ENCODE results near the gene MALT1. TPM values are rescaled to one million over a fixed set of nuclear protein-coding genes. Genes with fewer than 3 reads are reported as not detected.

The MALT1 gene
- total RNA-seq, 1 experiment from 2014 or later = 34.0 TPM

- no peak overlapping the region for H3K4me3 ChIP-seq (ENCODE audit: low read depth in 2 of 2, low read length in 2 of 2)
- ChIA-PET POLR2A (no interaction called here), CTCF (no interaction called here)
- BruUV-seq (replicated peaks) = no TSS peak
- DNase-seq (ENCODE audit: low read depth, low spot score) (no peak), ATAC-seq (no peak)
- H3K4me1 ChIP-seq (ENCODE audit: control insufficient read depth, insufficient read depth, low read length) = no peaks in the 10 kb centered on the region
- H3K27me3 ChIP-seq (ENCODE audit: control insufficient read depth, insufficient read depth, low read length) = no peaks in the 10 kb centered on the region
- intact Hi-C loops (cut with micrococcal nuclease; ENCODE audit: unreplicated experiment) (no loop called here), in situ Hi-C loops (cut with HindIII; ENCODE audit: low pct_unique_long_range_greater_than_20kb, low sequenced_read_pairs) (no loop called here)
- H3K9me3 ChIP-seq (ENCODE audit: control insufficient read depth, insufficient read depth, low read depth, low read length) = no peaks in the 10 kb centered on the region
- TF ChIP-seq CTCF (IDR thresholded peaks at IDR 0.05) (no peak), SIN3A (IDR thresholded peaks at IDR 0.05; ENCODE audit: borderline replicate concordance, insufficient read depth, low read depth, low read length) (no peak), REST (IDR thresholded peaks at IDR 0.05; ENCODE audit: insufficient read depth in 1 of 2, low read depth in 2 of 2, low read length in 1 of 2) (no peak), TCF7L2 (IDR thresholded peaks at IDR 0.05; ENCODE audit: low read depth, low read length) (no peak), POLR2AphosphoS5 (IDR thresholded peaks at IDR 0.05; ENCODE audit: low read depth, low read length) (no peak)
- H3K36me3 ChIP-seq (ENCODE audit: control insufficient read depth, insufficient read depth, low read length) = peaks cover 2% of the 10 kb centered on the region; the same call in 1 of the 2 replicates
- H3K27ac ChIP-seq (ENCODE audit: low read length) = no peak overlapping the region
Observed at GRCh38 chr18:58695772-58696171, 24.5 kb downstream of the MALT1 start.

- ChIA-PET CTCF (no interaction called here), POLR2A (no interaction called here)
- in situ Hi-C loops (cut with HindIII; ENCODE audit: low pct_unique_long_range_greater_than_20kb, low sequenced_read_pairs) (no loop called here), intact Hi-C loops (cut with micrococcal nuclease; ENCODE audit: unreplicated experiment) (no loop called here)
- H3K4me1 ChIP-seq (ENCODE audit: control insufficient read depth, insufficient read depth, low read length) = no peaks in the 10 kb centered on the region
- H3K9me3 ChIP-seq (ENCODE audit: control insufficient read depth, insufficient read depth, low read depth, low read length) = no peaks in the 10 kb centered on the region
- ATAC-seq = no peak
- no peaks in the 10 kb centered on the region for H3K27me3 ChIP-seq (ENCODE audit: control insufficient read depth, insufficient read depth, low read length)
- BruUV-seq (replicated peaks) = no TSS peak
- H3K36me3 ChIP-seq (ENCODE audit: control insufficient read depth, insufficient read depth, low read length) = peaks cover 2% of the 10 kb centered on the region; the same call in 1 of the 2 replicates
- DNase-seq (ENCODE audit: low read depth, low spot score) = no peak
- no peak overlapping the region for H3K27ac ChIP-seq (ENCODE audit: low read length)
- no peak overlapping the region for H3K4me3 ChIP-seq (ENCODE audit: low read depth in 2 of 2, low read length in 2 of 2)
- TF ChIP-seq SIN3A (IDR thresholded peaks at IDR 0.05; ENCODE audit: borderline replicate concordance, insufficient read depth, low read depth, low read length) (no peak), CTCF (IDR thresholded peaks at IDR 0.05) (no peak)
Observed at GRCh38 chr18:58697146-58697545, 25.9 kb downstream of the MALT1 start.
